DMS53 treated with DMSO at 0.1 percent for 48 hours (cell line): ENCODE results near the gene ETFB.
"Not testable (repeated sequence)": the region's sequence is repeated elsewhere in the genome, so short reads cannot be mapped to it uniquely, and the experiment has no call there.

Source experiments
- DNase-seq: peaks from one replicate; lab custom pipeline; 2025; ENCODE audit not compliant: unreplicated experiment; lab: John Stamatoyannopoulos, UW

The ETFB gene

DNA sequence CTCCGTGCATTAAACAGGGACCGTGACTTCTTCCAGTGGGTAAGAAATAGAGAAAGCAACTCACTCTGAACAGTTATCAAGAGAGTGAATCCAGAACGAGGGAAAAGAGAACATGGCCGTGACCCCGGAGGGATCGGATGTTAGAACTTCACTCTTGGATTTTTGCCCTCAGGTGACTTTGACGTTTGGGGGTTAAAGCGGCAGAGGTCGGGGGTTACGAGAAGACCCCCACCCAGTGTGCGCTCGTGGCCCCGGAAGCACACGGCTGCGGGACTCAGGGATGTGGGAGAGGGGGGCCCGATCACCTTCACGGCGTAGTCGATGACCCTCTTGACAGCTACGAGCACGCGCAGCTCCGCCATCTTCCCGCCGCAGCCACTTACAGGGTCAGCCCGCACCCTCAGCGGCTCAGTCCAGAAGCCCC lies at the start of gene ETFB:
Gene ETFB (minus strand): TSS at position 424 of the 424 bp plus-strand sequence. CDS start 62 bp downstream, at position 362.
- DNase-seq: no peak

DNA sequence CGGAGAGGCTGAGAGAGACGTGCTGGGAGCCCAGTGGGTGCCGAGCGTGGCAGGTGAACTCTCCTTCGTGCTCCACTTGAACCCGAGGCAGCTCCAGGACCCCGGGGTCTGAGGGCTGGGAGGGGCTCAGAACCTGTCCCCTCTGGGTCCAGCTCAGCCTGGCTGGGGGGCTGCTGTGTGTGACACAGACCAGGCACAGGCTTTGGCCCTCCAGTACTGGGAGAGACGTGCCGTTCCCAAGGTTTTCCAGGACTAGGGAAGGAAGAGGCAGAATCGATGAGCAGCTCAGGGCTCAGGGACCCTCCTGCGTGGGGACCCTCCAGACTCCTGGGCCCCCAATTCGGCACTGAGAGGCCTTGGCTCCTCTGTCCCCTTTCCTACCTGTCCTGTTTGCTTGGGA lies 49.0 kb upstream of the ETFB start:
- no peak for DNase-seq

DNA sequence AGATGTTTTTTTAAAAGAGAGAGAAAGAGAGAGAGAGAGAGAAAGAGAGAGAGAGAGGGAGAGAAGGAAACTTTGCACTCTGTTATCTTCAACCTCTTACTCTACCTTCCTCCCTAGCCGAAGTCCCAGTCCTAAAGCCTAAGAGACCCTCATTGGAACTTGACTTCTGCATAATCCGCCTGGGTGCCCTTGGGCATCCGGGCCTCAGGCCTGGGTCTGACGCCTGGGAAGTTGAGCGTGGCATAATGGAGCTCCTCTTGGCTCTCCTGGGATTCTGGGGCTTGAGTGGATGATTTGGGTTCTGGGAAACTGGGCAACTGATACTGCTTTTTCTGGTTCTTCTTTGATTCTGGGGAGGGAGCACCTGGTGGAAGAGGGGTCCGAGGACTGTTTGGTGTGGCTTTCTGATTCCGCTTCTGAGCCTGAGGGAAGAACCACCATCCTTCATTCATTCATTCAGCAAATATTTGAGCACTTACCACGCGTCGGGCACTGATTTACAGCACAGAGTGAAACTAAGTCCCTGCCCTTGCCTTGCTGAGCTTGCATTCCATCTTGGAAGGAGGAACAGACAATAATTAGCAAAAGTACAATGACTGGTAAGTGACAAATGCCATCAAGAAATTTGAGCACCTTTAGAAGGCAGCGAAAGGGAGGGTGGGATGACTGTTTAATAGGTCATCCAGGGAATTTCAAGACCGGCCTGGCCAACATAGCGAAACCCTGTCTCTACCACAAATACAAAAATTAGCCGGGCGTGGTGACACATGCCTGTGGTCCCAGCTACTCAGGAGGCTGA lies 45.0 kb upstream of the ETFB start:
- no peak for DNase-seq

DNA sequence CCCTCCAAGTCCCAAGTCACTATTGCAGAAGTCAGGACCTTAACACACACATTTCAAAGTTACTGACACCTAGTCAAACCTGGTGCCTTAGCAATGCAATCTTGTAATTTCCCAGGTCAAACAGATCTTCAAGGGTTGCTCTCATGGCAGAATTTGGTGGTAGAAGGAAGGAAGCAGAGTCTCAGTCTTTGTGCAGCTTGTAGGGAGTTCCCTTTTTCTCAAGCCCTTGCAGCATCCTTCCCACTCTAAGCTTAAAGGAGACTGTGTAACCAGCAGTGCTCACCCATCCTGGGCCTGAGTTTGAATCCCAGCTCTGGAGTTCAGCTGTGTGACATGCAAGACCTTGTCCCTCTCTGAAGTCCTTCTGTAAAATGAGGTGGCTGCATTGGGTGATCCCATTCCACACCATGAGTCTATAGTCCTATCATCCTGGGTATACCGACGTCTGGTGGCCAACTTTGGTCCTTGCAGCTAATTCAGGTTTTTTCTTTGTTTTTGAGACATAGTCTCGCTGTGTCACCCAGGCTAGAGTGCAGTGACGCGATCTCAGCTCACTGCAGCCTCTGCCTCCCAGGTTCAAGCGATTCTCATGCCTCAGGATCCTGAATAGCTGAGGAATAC lies 41.4 kb upstream of the ETFB start:
- DNase-seq: no peak

DNA sequence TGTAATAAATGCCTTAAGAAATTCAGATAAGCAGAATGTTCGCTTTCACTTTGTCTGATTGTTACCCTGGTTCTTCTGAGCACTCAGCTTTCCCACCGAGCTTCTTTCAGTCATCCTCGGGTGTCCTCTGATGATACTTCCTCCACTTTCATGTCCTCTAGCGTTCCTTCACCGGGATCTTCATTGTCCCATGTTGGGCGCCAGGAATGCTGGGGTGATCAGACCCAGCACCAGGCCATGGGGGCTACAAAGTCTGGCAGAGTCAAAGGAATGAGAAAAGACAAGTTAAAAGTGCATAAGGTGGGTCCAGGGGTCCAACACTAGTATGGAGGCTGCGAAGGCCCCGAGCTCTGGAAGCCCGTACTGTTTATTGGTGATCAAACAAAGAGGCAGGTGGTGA lies 35.9 kb upstream of the ETFB start:
- no peak for DNase-seq

DNA sequence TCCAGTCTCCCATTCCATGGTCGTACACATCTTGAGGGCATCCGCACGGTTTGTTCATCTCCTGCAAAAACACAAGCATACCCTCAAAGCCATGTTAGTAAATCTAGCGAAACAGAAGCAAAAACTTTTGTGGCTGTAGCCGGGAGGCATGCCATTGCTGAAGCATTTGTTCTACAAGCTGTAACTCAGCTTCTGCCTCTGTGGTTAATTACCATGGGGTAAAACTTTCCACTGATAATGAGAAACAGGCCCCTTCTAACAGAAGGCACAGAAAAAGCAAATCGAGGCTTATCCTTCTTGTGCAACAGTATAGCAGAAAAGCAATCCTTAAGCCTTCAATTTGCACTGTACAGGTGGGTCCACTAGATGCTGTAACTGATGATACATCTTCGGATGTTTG lies 33.7 kb upstream of the ETFB start:
- DNase-seq: not testable (repeated sequence)

DNA sequence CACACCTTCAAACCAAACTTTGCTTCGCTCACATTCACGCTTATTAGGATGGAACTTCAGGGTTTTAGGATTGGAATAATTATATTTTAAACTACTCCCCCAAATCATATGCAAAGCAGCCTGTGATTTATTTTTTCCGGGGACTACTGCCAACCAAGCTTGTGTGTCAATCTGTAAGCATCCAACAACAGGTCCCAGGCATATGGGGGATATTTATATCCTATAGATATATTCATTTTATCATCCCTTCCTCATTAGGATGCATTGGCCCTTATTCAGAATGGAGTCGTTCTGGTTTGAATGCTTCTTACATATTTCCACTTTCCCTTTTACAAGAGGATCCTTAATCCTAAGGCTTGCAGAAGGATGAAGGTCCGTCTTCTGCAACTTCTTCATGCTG lies 33.0 kb upstream of the ETFB start:
- no peak for DNase-seq

DNA sequence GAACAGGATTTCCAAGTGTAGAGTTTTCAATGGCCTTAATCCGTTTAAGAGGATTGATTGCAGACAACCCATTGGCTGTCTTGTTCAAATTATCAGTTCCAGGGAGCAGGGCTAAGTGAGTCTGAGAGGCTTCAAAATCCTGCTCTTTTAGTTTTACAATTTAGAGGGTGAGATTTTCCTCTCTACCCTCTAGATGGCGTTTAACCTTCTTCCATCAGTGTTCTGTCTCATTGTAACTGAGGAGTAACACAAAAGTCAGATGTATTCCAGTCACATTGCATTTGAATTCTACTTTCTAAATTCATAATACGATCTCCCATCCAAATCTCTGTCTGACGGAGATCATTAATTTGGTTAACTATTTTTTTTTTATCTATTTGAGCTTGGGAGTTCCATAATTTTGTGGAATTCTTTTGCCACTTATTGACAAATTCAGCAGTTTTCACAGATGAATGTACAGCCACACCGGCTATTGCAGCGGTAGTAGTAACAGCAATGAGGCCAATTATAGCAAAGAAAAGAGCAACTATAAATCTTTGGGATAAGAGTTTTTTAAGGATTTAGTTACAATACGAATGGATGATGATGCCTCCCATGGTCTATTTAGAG lies 32.0 kb upstream of the ETFB start:
- no peak for DNase-seq

DNA sequence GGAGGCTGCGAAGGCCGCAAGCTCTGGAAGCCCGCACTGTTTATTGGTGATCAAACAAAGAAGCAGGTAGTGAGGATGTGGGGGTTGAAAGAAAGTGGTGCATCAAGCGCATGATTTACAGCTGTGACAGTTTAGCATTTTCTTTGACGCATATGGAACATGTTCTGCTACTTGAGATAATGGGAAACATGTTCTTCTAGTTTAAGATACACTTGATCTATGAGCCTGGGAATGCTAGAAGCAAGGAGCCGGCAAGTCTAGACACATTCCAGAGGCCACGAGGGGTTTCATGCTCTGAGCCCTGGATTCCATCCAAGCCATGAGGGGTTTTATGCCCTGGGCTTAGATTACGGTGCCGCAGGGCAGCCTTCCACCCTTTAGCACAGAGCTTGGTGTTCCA lies 31.3 kb upstream of the ETFB start:
- DNase-seq: not testable (repeated sequence)

DNA sequence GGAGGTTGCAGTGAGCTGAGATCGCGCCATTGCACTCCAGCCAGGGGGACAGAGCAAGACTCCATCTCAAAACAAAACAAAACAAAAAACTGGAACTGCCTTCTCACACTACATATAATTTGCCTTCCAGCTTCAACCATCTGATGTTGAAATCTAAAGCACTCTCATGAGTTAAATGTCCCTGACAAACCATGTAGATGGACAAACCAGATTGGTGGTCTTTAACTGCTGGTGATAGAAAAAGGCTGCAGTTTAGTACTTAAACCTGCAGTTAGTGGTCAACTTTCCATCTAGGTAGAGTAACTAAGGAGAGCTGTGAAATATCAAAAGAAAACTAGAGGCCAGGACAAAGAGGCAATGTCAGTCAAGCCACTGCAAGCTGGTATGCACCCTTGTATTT lies 30.0 kb upstream of the ETFB start:
- DNase-seq: no peak

DNA sequence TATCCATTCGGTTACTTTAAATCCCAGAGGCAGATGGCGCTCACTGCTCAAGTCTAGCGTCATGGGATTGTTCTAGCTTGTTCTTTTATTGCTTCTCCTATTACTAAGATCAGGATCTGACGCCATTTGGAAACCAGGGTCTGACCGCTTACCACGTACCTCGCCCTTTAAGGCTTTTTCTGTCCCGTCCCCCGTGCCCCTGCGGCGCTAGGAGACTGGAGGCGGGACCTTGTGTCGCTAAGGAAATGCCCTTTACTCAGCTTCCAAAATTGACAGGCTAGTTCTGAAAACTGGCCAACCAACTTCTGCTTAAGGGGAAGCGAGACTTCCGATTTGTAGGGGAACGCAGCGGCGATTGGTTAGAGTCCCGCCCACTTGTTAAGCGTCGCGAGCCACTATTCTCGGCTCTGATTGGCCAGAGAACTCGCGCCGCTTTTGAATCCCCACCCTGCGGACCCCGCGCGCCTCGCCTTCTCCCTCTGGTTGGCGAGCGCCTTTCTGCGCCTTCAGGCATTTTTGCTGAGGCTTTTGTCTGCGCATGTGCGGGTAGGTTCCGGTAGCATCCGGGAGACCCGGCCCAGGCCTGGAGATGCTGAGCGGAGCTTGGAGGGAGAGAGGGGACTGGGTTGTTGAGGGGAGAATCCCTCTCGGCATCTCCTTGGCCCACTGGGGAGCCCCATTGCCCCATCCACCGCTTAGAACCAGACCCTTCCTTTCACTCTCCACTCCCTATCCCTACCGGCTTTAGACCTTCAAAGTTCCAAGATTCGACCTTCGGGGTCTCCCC lies 28.1 kb upstream of the ETFB start:
- no peak for DNase-seq

DNA sequence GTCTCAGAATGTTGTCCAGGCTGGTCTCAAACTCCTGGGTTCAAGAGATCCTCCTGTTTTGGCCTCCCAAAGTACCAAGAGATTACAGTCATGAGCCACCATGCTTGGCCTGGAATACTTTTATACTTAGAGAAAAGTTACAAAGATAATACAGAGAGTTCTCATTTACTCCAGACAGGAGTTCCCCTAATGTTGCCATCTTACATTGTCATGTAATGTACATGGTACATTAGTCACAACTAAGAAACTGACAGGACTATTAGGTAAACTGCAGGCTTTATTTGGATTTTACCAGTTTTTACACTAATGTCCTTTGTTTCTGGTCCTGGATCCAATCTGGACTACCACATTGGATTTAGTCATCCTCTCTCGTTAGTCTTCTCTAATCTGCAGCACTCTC lies 26.5 kb upstream of the ETFB start:
- no peak for DNase-seq

DNA sequence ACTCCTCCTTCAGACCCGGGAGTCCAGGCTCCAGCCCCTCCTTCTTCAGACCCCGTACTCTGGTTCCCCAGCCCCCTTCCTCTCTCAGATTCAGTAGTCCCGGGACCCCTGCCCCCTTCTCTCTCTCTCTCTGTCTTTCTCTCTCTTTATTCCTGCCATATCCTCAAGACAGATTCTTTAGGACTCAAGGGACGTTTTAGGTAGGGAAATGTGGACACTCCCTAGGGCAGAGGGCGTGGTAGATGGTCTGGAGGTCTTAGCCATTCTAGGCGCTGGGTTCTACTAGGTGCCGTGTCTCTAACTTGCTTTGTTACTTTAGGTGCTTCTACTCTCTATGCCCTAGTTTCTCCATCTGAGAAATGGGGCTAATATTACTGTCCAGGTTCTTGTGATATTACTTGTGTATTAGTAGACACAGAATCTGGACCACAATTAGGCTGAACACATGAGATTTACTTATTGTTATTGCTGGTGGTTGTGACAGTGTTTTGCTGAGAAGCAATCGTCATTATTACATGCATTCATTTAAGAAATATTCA lies 25.0 kb upstream of the ETFB start:
- no peak for DNase-seq

DNA sequence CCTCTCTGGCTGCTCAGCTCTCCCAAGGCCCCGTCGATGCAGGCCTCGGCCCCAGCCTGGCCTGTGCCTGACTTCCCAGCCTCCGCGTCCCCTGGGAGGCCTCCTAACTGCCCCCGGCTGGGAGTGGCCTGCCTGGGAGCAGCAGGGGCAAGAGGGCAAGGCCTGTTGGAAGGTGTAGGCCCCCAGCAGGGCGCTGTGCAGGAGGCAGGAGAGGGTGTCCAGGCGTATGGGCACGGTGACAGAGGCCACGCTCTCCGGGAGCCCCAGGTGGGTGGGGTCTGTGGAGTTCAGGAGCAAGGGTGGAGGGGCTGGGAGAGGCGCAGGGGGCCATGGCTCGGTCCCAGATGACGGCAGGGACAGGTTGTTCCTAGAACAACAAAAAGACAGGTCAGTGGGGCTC lies 23.0 kb upstream of the ETFB start:
- no peak for DNase-seq

DNA sequence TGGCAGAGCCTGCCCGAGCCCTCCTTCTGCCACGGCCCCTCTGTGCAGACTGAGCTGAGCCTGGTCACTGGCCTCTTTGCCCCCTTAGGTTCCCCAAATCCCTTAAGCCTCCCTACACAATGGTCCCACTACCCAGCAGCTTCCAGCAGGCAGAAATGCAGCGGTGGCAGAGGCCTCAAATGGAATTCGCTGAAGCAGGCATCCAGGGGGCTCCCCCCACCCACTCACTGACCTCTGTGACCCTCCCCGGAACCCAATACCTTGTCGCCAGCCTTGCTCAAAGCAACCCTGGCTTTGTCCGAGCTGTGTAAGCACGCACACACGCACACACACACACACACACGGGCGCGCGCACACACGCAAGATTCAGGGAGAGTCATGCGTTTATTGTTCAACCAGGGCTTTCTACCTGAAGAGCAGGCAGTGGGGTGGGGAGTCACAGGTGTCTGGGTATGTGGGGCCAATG lies 21.8 kb upstream of the ETFB start, which contains the start of gene LIM2:
Gene LIM2 (minus strand): TSS at position 51 of the 466 bp plus-strand sequence. CDS start 531 bp downstream, outside the sequence.
- DNase-seq: no peak

DNA sequence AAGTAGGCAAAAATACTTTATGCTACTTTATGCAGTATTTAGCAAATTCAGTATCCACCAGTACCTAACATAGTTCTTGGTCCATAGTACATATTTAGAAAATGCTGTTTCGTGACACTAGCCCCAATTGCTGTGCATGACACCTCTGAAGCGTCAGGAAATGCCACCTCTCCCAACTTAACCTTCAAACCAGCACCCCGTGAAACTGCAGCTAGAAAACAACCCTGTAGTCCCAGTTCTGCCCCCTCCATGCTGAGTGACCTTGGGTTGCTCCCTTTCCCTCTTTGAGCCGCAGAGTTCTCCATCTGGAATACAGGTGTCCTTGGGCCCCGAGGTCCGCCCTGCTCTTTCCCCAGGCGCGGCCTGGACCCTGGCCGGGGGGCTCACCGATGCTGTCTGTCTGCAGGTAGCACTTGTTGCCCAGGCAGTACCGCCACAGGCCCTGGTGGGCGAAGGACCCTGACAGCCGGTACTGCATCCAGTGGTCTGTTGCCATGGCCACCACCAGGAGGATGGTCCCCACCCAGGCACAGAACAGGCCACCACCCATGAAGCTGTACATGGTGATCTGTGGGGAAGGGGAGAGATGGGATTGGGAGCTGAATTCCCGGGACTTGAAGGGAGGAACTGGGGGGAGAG lies 20.8 kb upstream of the ETFB start:
- no peak for DNase-seq

DNA sequence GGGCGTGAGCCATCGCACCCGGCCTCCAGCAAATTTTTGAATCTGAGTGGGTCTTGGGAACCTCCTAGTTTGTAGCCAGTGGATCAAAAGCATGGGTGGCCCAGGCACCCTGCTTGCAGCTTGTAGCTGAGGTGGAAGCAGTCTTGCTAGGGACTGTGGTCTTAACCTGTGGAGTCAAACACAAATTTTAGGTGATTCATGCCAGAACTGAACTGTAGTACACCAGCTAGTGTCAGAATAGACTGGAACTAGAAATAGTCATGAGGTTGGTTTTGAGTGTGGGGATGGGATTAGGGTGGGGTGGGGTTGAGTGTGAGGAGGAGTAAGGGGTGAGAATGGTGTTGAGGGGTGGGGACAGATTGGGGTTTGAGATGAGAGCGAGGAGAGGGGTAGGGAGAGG lies 15.8 kb upstream of the ETFB start:
- no peak for DNase-seq

DNA sequence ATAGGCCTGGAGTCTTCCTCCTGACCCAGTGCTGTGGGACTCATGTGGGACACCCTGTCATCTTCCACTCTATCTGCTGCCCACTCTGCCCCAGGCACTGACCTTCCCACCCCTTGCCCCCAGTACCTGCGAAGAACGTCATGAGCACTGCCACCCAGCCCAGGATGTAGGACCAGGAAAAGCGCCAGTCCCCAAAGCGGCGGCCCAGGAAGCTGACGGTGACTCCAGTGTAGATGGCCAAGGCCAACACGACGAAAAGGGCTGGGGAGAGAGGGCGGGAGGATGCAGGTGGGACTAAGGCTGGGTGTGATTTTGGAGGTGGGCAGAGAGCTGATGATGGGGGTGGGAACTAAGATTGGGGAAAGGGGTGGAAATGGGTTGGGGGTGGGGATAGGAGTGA lies 14.2 kb upstream of the ETFB start:
- no peak for DNase-seq

DNA sequence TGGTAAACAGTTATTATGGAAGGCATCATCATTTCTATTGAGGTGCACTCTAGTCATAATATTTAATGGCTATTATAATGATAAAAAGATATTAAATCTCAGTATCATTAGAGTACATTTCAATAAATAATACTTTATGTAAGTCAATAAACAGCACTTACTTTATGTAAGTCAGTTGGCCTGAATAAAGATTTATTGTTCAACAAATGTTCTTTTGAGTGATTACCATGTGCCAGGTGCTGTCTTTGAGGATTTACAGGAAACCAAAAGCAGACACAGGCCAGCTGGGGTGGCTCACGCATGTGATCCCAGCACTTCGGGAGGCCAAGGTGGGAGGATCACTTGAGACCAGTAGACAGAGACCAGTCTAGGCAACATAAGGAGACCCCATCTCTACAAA lies 11.2 kb upstream of the ETFB start:
- DNase-seq: no peak

DNA sequence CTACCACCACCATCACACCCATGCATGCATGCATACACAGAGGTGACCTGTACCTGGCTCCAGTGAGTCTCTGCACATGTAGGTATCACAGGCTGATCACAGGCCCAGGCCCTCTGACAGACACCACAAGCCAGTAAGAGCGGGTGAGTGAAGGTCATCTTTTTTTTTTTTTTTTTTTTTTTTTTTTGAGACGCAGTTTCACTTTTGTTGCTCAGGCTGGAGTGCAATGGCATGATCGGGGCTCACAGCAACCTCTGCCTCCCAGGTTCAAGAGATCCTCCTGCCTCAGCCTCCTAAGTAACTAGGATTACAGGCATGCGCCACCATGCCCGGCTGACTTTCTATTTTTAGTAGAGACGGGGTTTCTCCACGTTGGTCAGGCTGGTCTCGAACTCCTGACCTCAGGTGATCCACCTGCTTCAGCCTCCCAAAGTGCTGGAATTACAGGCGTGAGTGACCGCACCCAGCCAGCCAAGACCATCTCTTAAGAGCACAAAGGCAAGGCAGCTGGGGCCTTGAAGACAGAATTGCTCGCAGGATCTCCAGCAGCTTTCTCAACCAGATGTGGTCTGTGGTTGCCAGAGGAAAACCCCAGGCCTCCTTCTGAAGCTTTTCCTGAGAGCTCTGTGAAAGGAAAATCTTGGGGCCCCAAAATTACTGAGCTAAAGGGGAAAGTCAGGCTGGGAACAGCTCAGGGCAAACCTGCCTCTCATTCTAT lies 9.5 kb upstream of the ETFB start:
- no peak for DNase-seq
